ENCODE measurements around the gene KIF27.
"Not testable (repeated sequence)": the region's sequence is repeated elsewhere in the genome, so short reads cannot be mapped to it uniquely, and the experiment has no call there.

The KIF27 gene

GRCh38 chr9:83957248-83957513 lies 35.9 kb upstream of the KIF27 start:
- no peak overlapping the region for H3K9ac ChIP-seq (ENCODE audit: low read length)
- H3K9me3 ChIP-seq (replicated peaks; ENCODE audit: insufficient read depth, low read length) = no peaks in the 10 kb centered on the region
- no peak for TF ChIP-seq EZH2phosphoT487 (IDR thresholded peaks at IDR 0.05; ENCODE audit: low read length)
- no peak for TF ChIP-seq CTCF (IDR thresholded peaks at IDR 0.05; ENCODE audit: low read length)
- no peak for TF ChIP-seq EZH2 (optimal IDR thresholded peaks at IDR 0.05; ENCODE audit: low read depth, low read length)
- H3K27me3 ChIP-seq (replicated peaks; ENCODE audit: insufficient read depth, low read length) = no peaks in the 10 kb centered on the region
- no peak overlapping the region for H2AFZ ChIP-seq (ENCODE audit: low read length)
- no peak overlapping the region for H3K27ac ChIP-seq (ENCODE audit: low read length)
- no peaks in the 10 kb centered on the region for H3F3A ChIP-seq (ENCODE audit: insufficient read depth, low read length)
- H3K79me2 ChIP-seq (ENCODE audit: low read length) = no peaks in the 10 kb centered on the region
- no peaks in the 10 kb centered on the region for H3K9me2 ChIP-seq (replicated peaks; ENCODE audit: insufficient read depth, low read length)
- H3K4me2 ChIP-seq (ENCODE audit: low read depth, low read length) = no peak overlapping the region
- no peak for DNase-seq
- no peaks in the 10 kb centered on the region for H3K4me1 ChIP-seq (ENCODE audit: low read length)
- no peaks in the 10 kb centered on the region for H3K36me3 ChIP-seq (replicated peaks; ENCODE audit: insufficient read depth, low read length)
- no peaks in the 10 kb centered on the region for H4K20me1 ChIP-seq (ENCODE audit: insufficient read depth, low read length)
- H3K4me3 ChIP-seq (ENCODE audit: low read length) = no peak overlapping the region

- no peak for TF ChIP-seq EZH2phosphoT487 (IDR thresholded peaks at IDR 0.05; ENCODE audit: low read length)
- TF ChIP-seq EZH2 (optimal IDR thresholded peaks at IDR 0.05; ENCODE audit: low read depth, low read length) = no peak
- TF ChIP-seq CTCF (IDR thresholded peaks at IDR 0.05; ENCODE audit: low read length) = no peak
- no peaks in the 10 kb centered on the region for H3K9me3 ChIP-seq (replicated peaks; ENCODE audit: insufficient read depth, low read length)
- H3K79me2 ChIP-seq (ENCODE audit: low read length) = no peaks in the 10 kb centered on the region
- H3K9me2 ChIP-seq (replicated peaks; ENCODE audit: insufficient read depth, low read length) = no peaks in the 10 kb centered on the region
- DNase-seq = peak; percentile 15
- H3K36me3 ChIP-seq (replicated peaks; ENCODE audit: insufficient read depth, low read length) = no peaks in the 10 kb centered on the region
- H3K27ac ChIP-seq (ENCODE audit: low read length) = no peak overlapping the region
- peak overlapping the region; percentile 94 for H3K4me2 ChIP-seq (ENCODE audit: low read depth, low read length)
- H2AFZ ChIP-seq (ENCODE audit: low read length) = peak overlapping the region; percentile 96
- H3K27me3 ChIP-seq (replicated peaks; ENCODE audit: insufficient read depth, low read length) = no peaks in the 10 kb centered on the region
- no peaks in the 10 kb centered on the region for H3K4me1 ChIP-seq (ENCODE audit: low read length)
- H4K20me1 ChIP-seq (ENCODE audit: insufficient read depth, low read length) = no peaks in the 10 kb centered on the region
- H3K4me3 ChIP-seq (ENCODE audit: low read length) = peak overlapping the region; percentile 72
- H3F3A ChIP-seq (ENCODE audit: insufficient read depth, low read length) = no peaks in the 10 kb centered on the region
- H3K9ac ChIP-seq (ENCODE audit: low read length) = peak overlapping the region; percentile 42; the same call in 1 of the 2 replicates
Observed at GRCh38 chr9:83956436-83957247, 35.4 kb upstream of the KIF27 start.

- H3K4me3 ChIP-seq (ENCODE audit: low read length) = peak overlapping the region; percentile 72
- peak overlapping the region; percentile 42; the same call in 1 of the 2 replicates for H3K9ac ChIP-seq (ENCODE audit: low read length)
- TF ChIP-seq EZH2phosphoT487 (IDR thresholded peaks at IDR 0.05; ENCODE audit: low read length) = no peak
- no peak for TF ChIP-seq EZH2 (optimal IDR thresholded peaks at IDR 0.05; ENCODE audit: low read depth, low read length)
- TF ChIP-seq CTCF (IDR thresholded peaks at IDR 0.05; ENCODE audit: low read length) = no peak
- H3K4me1 ChIP-seq (ENCODE audit: low read length) = no peaks in the 10 kb centered on the region
- H3K79me2 ChIP-seq (ENCODE audit: low read length) = no peaks in the 10 kb centered on the region
- no peaks in the 10 kb centered on the region for H3K9me3 ChIP-seq (replicated peaks; ENCODE audit: insufficient read depth, low read length)
- no peaks in the 10 kb centered on the region for H4K20me1 ChIP-seq (ENCODE audit: insufficient read depth, low read length)
- H3K27ac ChIP-seq (ENCODE audit: low read length) = no peak overlapping the region
- H3K4me2 ChIP-seq (ENCODE audit: low read depth, low read length) = peak overlapping the region; percentile 94
- H3K36me3 ChIP-seq (replicated peaks; ENCODE audit: insufficient read depth, low read length) = no peaks in the 10 kb centered on the region
- H3F3A ChIP-seq (ENCODE audit: insufficient read depth, low read length) = no peaks in the 10 kb centered on the region
- H3K9me2 ChIP-seq (replicated peaks; ENCODE audit: insufficient read depth, low read length) = no peaks in the 10 kb centered on the region
- H3K27me3 ChIP-seq (replicated peaks; ENCODE audit: insufficient read depth, low read length) = no peaks in the 10 kb centered on the region
- H2AFZ ChIP-seq (ENCODE audit: low read length) = peak overlapping the region; percentile 96
- DNase-seq = no peak
Observed at GRCh38 chr9:83956086-83956435, 34.8 kb upstream of the KIF27 start.

- not testable (repeated sequence) for DNase-seq; H3K4me3 ChIP-seq (ENCODE audit: low read length); H3K9ac ChIP-seq (ENCODE audit: low read length); H3K9me3 ChIP-seq (replicated peaks; ENCODE audit: insufficient read depth, low read length); H3K27me3 ChIP-seq (replicated peaks; ENCODE audit: insufficient read depth, low read length); H4K20me1 ChIP-seq (ENCODE audit: insufficient read depth, low read length); H3F3A ChIP-seq (ENCODE audit: insufficient read depth, low read length); H3K4me2 ChIP-seq (ENCODE audit: low read depth, low read length); H2AFZ ChIP-seq (ENCODE audit: low read length); H3K27ac ChIP-seq (ENCODE audit: low read length); H3K9me2 ChIP-seq (replicated peaks; ENCODE audit: insufficient read depth, low read length); H3K4me1 ChIP-seq (ENCODE audit: low read length); H3K79me2 ChIP-seq (ENCODE audit: low read length); H3K36me3 ChIP-seq (replicated peaks; ENCODE audit: insufficient read depth, low read length)
Observed at GRCh38 chr9:83948096-83948495, 26.9 kb upstream of the KIF27 start.
